IMR-90 (cell line): Measurements from ENCODE around the gene TAF4B. TPM values are rescaled to one million over a fixed set of nuclear protein-coding genes. Genes with fewer than 3 reads are reported as not detected.

Experiments used
- ATAC-seq: fragments of 200-7000 bp; cut with Tn5 transposase; 2 replicates; pipeline ENCODE4 v1.9.1; 2020; ENCODE audit warnings: low read depth, mild to moderate bottlenecking, moderate library complexity
- BruUV-seq: library from RNA; stranded (reverse); fragments of 400-500 nt; replicated peaks from 2 replicates; lab custom pipeline; 2021; lab: Mats Ljungman, UMichigan
- CTCF ChIA-PET: fragments of 300-600 bp; formaldehyde crosslinking; extraction: SDS; loops from one replicate; lab custom pipeline; 2021; ENCODE audit warnings: antibody characterized with exemption; lab: Yijun Ruan, JAX
- POLR2A ChIA-PET: fragments of 300-600 bp; sonication (Branson Sonifier 250); formaldehyde crosslinking; loops from one replicate; lab custom pipeline; 2022; ENCODE audit warnings: antibody characterized with exemption; ENCODE audit not compliant: unreplicated experiment; lab: Charles Lee
- DNase-seq: peaks from one replicate; pipeline ENCODE4 v3.0.0; 2013
- H2AFZ ChIP-seq: replicated peaks from 2 replicates; pipeline ENCODE3; 2013; ENCODE audit warnings: low read length, mild to moderate bottlenecking; ENCODE audit not compliant: poor library complexity
- H2AK5ac ChIP-seq: 2 replicates; pipeline ENCODE4 v1.6.1; 2013; ENCODE audit warnings: low read depth, low read length, inconsistent platforms
- H2AK9ac ChIP-seq: replicated peaks from 2 replicates; pipeline ENCODE3; 2013; ENCODE audit warnings: mild to moderate bottlenecking, low read depth, low read length, moderate library complexity; ENCODE audit not compliant: poor library complexity
- H2BK120ac ChIP-seq: 2 replicates; pipeline ENCODE4 v1.6.1; 2013; ENCODE audit warnings: low read depth, low read length, inconsistent platforms
- H2BK15ac ChIP-seq: 3 replicates; pipeline ENCODE4 v1.6.1; 2013; ENCODE audit warnings: low read depth, low read length, inconsistent platforms
- H2BK20ac ChIP-seq: 2 replicates; pipeline ENCODE4 v1.6.1; 2013; ENCODE audit warnings: low read depth, mild to moderate bottlenecking, inconsistent platforms, low read length, moderate library complexity
- H2BK5ac ChIP-seq: 2 replicates; pipeline ENCODE4 v1.6.1; 2013; ENCODE audit warnings: mild to moderate bottlenecking, low read depth, low read length, inconsistent platforms; ENCODE audit not compliant: poor library complexity, severe bottlenecking
- H3K14ac ChIP-seq: replicated peaks from 2 replicates; pipeline ENCODE4 v1.6.1; 2013; ENCODE audit warnings: low read depth, low read length, inconsistent platforms
- H3K18ac ChIP-seq: 2 replicates; pipeline ENCODE4 v1.6.1; 2013; ENCODE audit warnings: low read depth, low read length, control low read depth
- H3K23ac ChIP-seq: 2 replicates; pipeline ENCODE4 v1.6.1; 2013; ENCODE audit warnings: low read depth, low read length, inconsistent platforms
- H3K27ac ChIP-seq: 2 replicates; pipeline ENCODE4 v1.5.1; 2013; ENCODE audit warnings: mild to moderate bottlenecking, control low read depth, low read length; ENCODE audit not compliant: insufficient read depth
- H3K27me3 ChIP-seq: 2 replicates; pipeline ENCODE4 v1.6.1; 2013; ENCODE audit warnings: low read length; ENCODE audit not compliant: control insufficient read depth, insufficient read depth
- H3K36me3 ChIP-seq: 2 replicates; pipeline ENCODE4 v1.6.1; 2013; ENCODE audit warnings: low read length, mixed read lengths; ENCODE audit not compliant: control insufficient read depth, insufficient read depth
- H3K4ac ChIP-seq: 2 replicates; pipeline ENCODE4 v1.6.1; 2013; ENCODE audit warnings: low read depth, low read length, inconsistent platforms
- H3K4me1 ChIP-seq: 2 replicates; pipeline ENCODE4 v1.6.1; 2013; ENCODE audit warnings: low read length, mixed read lengths; ENCODE audit not compliant: control insufficient read depth, insufficient read depth
- H3K4me2 ChIP-seq: 2 replicates; pipeline ENCODE4 v1.6.1; 2013; ENCODE audit warnings: low read depth, mild to moderate bottlenecking, control low read depth, low read length, moderate library complexity
- H3K4me3 ChIP-seq: 2 replicates; pipeline ENCODE4 v1.5.1; 2013; ENCODE audit warnings: low read depth, mild to moderate bottlenecking, control low read depth, low read length, moderate library complexity; ENCODE audit not compliant: insufficient read depth
- H3K56ac ChIP-seq: 2 replicates; pipeline ENCODE4 v1.6.1; 2013; ENCODE audit warnings: low read length, inconsistent platforms; ENCODE audit not compliant: insufficient read depth; ENCODE audit errors: extremely low read depth
- H3K79me1 ChIP-seq, 2 experiments: 2 replicates each; pipeline ENCODE4 v1.6.1; 2013; ENCODE audit warnings: low read length in 2 of 2, inconsistent platforms in 1 of 2, low read depth in 1 of 2
- H3K9ac ChIP-seq: 2 replicates; pipeline ENCODE4 v1.6.1; 2013; ENCODE audit warnings: low read depth, low read length, control low read depth
- H3K9me1 ChIP-seq: 2 replicates; pipeline ENCODE4 v1.6.1; 2013; ENCODE audit warnings: low read length, inconsistent platforms; ENCODE audit not compliant: insufficient read depth
- H3K9me3 ChIP-seq: 2 replicates; pipeline ENCODE4 v1.6.1; 2013; ENCODE audit warnings: low read length; ENCODE audit not compliant: control insufficient read depth, insufficient read depth
- H4K20me1 ChIP-seq: 2 replicates; pipeline ENCODE4 v1.6.1; 2013; ENCODE audit warnings: low read length, inconsistent platforms; ENCODE audit not compliant: insufficient read depth
- H4K5ac ChIP-seq: 2 replicates; pipeline ENCODE4 v1.6.1; 2013; ENCODE audit warnings: mild to moderate bottlenecking, low read depth, low read length, control low read depth
- H4K8ac ChIP-seq, 2 experiments: 2 replicates each; pipeline ENCODE4 v1.6.1; 2013; ENCODE audit warnings: low read depth in 2 of 2, low read length in 2 of 2, control low read depth in 1 of 2, inconsistent platforms in 1 of 2
- H4K91ac ChIP-seq: 2 replicates; pipeline ENCODE4 v1.6.1; 2013; ENCODE audit warnings: low read depth, low read length, inconsistent platforms; ENCODE audit not compliant: insufficient read depth
- MAFK ChIP-seq: IDR thresholded peaks from 2 replicates; pipeline ENCODE4 v1.6.1; 2012; ENCODE audit warnings: low read depth, low read length, improper control_type of control experiment
- NFE2L2 ChIP-seq: fragments of 150-350 bp; IDR thresholded peaks from 2 replicates; pipeline ENCODE4 v1.6.1; 2016; ENCODE audit warnings: low read depth, mild to moderate bottlenecking, low read length
- WGBS, 2 experiments: methylation state at CpG; one replicate each; pipeline versions ENCODE4 v1.1.5 to v1.1.7; 2013; ENCODE audit warnings: missing lambda C conversion rate in 2 of 2; ENCODE audit not compliant: insufficient read length in 1 of 2; ENCODE audit errors: extremely low coverage in 2 of 2; 5-methylcytosine and 5-hydroxymethylcytosine counted together
- dilution Hi-C: fragments of 300-500 bp; cut with HindIII; formaldehyde crosslinking; loops from one replicate; pipeline ENCODE4 v1.14.3; 2018; ENCODE audit warnings: low sequenced_read_pairs; ENCODE audit not compliant: unreplicated experiment
- in situ Hi-C: fragments of 300-500 bp; cut with MboI; formaldehyde crosslinking; loops from 3 replicates; pipeline ENCODE4 v1.14.3; 2019; ENCODE audit warnings: low sequenced_read_pairs, inconsistent platforms, mixed read lengths
- intact Hi-C: fragments of 100-400 bp; cut with micrococcal nuclease; formaldehyde crosslinking; loops from 2 replicates; pipeline ENCODE4 v1.10.0; 2022
- polyA plus RNA-seq, 3 experiments: library from polyadenylated mRNA; depleted of rRNA; stranded (reverse); fragments of >200 nt; gene quantifications; 2 replicates each; pipeline ENCODE4 v1.2.3, GENCODE V29; 2012; ENCODE audit warnings: low replicate concordance in 1 of 3
- total RNA-seq: library from RNA; depleted of rRNA; stranded (reverse); fragments of >200 nt; gene quantifications from 2 replicates; pipeline ENCODE4 v1.2.3, GENCODE V29; 2012

TAF4B gene
- total and polyA plus RNA-seq, 2 of the 4 experiments (the other 2 are of a cell fraction): 0.38 to 1.1 TPM

GRCh38 chr18:26394047-26394654, 167.9 kb downstream of the TAF4B start:
- dilution Hi-C loops: no loop called here
- in situ Hi-C loops: no loop called here
- Histone ChIP-seq H3K4ac (no peak overlapping the region), H4K5ac (no peak overlapping the region), H3K4me1 (no peaks in the 10 kb centered on the region), H3K9me3 (no peaks in the 10 kb centered on the region), H4K8ac (no peak overlapping the region), H2AFZ (no peak overlapping the region), H3K23ac (no peak overlapping the region), H3K4me3 (no peak overlapping the region), H2BK20ac (no peak overlapping the region), H4K91ac (no peak overlapping the region), H3K27ac (no peak overlapping the region), H2BK5ac (no peak overlapping the region), H2AK5ac (no peak overlapping the region), H4K20me1 (no peaks in the 10 kb centered on the region), H3K14ac (no peak overlapping the region), H3K27me3 (peaks cover 6% of the 10 kb centered on the region), H2AK9ac (no peak overlapping the region), H3K9ac (no peak overlapping the region), H3K36me3 (no peaks in the 10 kb centered on the region), H3K56ac (no peak overlapping the region), H2BK120ac (no peak overlapping the region), H3K18ac (no peak overlapping the region), H3K9me1 (no peaks in the 10 kb centered on the region), H3K79me1 (no peaks in the 10 kb centered on the region), H3K4me2 (no peak overlapping the region), H2BK15ac (no peak overlapping the region)
- TF ChIP-seq MAFK (peak; percentile 73), NFE2L2 (no peak)
- no peak for DNase-seq
- ChIA-PET CTCF (interaction anchor here (0.5 kb wide), 1 partner anchor 155 kb away, joined by 3 read pairs; no protein-coding TSS in a partner anchor), POLR2A (no interaction called here)
- no TSS peak for BruUV-seq
- ATAC-seq: no peak
- WGBS, 2 experiments: no CpG with 5 or more reads among the region's 5 CpGs
- intact Hi-C loops: no loop called here
